ENCODE data around the gene EXOC6B.

The EXOC6B gene

DNA sequence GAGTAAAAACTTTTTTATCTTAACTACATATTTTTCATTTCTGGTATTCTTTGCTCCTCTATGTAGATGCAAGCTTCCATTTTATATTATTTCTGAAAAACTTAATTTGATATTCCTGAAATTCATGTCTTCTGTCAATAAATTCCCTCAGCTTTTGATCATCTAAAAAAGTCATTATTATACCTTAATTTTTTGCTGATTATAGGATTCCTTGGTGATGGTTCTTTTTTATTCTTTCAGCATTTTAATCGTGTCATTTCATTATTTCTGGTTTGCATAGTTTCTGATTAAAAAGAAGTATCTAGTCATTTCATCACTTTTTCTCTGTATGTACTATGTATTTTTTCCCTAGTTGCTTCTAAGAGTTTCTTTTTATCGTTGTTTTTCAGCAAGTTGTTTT lies 436.4 kb downstream of the EXOC6B start:
- Histone ChIP-seq H3K27me3 (ENCODE audit: control insufficient read depth, insufficient read depth, low read length) (no peaks in the 10 kb centered on the region), H3K4me2 (ENCODE audit: low read length) (no peak overlapping the region), H3K4me3 (ENCODE audit: low read depth, low read length) (no peak overlapping the region), H3K79me2 (no peaks in the 10 kb centered on the region), H3K27ac (no peak overlapping the region), H3K36me3 (ENCODE audit: control insufficient read depth, insufficient read depth, low read length) (no peaks in the 10 kb centered on the region), H3K9ac (no peak overlapping the region), H3K9me3 (ENCODE audit: control insufficient read depth, low read length) (no peaks in the 10 kb centered on the region), H2AFZ (no peak overlapping the region), H3K4me1 (no peaks in the 10 kb centered on the region)
- TF ChIP-seq, protein P1, sequence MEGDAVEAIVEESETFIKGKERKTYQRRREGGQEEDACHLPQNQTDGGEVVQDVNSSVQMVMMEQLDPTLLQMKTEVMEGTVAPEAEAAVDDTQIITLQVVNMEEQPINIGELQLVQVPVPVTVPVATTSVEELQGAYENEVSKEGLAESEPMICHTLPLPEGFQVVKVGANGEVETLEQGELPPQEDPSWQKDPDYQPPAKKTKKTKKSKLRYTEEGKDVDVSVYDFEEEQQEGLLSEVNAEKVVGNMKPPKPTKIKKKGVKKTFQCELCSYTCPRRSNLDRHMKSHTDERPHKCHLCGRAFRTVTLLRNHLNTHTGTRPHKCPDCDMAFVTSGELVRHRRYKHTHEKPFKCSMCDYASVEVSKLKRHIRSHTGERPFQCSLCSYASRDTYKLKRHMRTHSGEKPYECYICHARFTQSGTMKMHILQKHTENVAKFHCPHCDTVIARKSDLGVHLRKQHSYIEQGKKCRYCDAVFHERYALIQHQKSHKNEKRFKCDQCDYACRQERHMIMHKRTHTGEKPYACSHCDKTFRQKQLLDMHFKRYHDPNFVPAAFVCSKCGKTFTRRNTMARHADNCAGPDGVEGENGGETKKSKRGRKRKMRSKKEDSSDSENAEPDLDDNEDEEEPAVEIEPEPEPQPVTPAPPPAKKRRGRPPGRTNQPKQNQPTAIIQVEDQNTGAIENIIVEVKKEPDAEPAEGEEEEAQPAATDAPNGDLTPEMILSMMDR (IDR thresholded peaks at IDR 0.05): no peak

DNA sequence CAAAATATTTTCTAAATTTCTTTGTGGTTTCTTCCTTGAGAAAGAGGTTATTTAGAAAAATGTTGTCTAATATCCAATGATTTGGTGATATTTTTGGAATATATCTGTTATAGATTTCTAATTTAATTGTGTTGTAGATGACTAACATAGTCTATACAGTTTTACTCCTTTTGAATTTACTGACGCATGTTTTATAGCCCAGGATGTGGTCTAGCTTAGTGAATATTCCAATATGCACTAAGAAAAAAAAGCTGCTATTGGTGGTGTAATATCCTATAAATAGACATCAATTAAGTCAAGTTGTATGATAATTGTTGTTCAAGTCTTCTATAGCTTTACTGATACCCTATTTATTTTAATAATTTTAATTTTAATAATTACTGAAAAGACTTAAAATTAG lies 437.6 kb downstream of the EXOC6B start:
- Histone ChIP-seq H3K4me3 (ENCODE audit: low read depth, low read length) (no peak overlapping the region), H3K9me3 (ENCODE audit: control insufficient read depth, low read length) (no peaks in the 10 kb centered on the region), H3K4me1 (no peaks in the 10 kb centered on the region), H3K79me2 (no peaks in the 10 kb centered on the region), H3K27ac (no peak overlapping the region), H3K36me3 (ENCODE audit: control insufficient read depth, insufficient read depth, low read length) (no peaks in the 10 kb centered on the region), H3K27me3 (ENCODE audit: control insufficient read depth, insufficient read depth, low read length) (no peaks in the 10 kb centered on the region), H3K9ac (no peak overlapping the region), H2AFZ (no peak overlapping the region), H3K4me2 (ENCODE audit: low read length) (no peak overlapping the region)
- TF ChIP-seq, protein P1 (IDR thresholded peaks at IDR 0.05): no peak

DNA sequence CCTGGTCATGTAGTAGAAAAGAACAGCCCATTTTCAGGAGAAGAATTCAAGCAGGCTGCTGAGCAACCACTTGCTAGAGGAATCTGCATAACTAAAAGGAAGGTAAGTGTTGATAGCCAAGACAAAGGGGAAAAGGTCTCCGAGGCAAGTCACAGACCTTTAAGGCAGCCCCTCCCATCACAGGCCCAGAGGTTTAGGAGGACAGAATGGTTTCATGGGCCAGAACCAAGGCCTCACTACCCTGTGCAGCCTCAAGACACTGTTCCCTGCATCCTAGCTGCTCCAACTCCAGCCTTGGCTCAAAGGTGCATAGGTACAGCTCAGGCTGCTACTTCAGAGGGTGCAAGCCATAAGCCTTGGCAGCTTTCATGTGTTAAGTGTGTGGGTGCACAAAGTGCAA lies 439.5 kb downstream of the EXOC6B start:
- no peaks in the 10 kb centered on the region for H3K79me2 ChIP-seq
- no peaks in the 10 kb centered on the region for H3K4me1 ChIP-seq
- H3K36me3 ChIP-seq (ENCODE audit: control insufficient read depth, insufficient read depth, low read length): no peaks in the 10 kb centered on the region
- no peak overlapping the region for H3K27ac ChIP-seq
- TF ChIP-seq, protein P1 (IDR thresholded peaks at IDR 0.05): no peak
- H3K9ac ChIP-seq: no peak overlapping the region
- H3K27me3 ChIP-seq (ENCODE audit: control insufficient read depth, insufficient read depth, low read length): no peaks in the 10 kb centered on the region
- H3K4me2 ChIP-seq (ENCODE audit: low read length): no peak overlapping the region
- no peak overlapping the region for H3K4me3 ChIP-seq (ENCODE audit: low read depth, low read length)
- no peaks in the 10 kb centered on the region for H3K9me3 ChIP-seq (ENCODE audit: control insufficient read depth, low read length)
- H2AFZ ChIP-seq: no peak overlapping the region

DNA sequence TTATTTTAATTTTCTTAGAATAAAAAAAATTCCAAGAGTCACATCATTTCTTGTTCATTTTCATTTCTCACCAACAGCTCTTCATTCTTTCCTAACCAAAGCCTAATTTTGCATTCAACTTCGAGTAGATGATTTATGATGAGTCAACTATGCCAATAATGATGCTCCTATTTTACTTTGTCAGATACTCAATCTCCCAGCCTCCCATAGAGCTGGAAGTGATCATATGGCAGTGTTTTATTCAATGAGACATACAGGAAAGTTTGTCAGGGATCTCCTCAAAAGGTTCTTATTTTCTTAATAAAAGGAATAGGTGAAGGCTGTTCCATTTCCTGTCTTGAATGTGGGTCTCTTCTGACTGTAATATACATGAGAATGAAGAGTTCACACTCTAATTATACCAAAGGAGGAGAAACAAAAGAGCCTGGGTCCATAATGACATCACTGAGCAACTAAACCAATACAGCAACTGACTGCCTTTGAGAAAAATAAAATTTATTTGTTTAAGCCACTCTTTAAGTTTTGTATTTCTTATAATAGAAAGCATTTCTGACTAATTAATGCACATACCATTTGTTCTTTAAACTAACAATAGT lies 447.0 kb downstream of the EXOC6B start:
- Histone ChIP-seq H3K79me2 (no peaks in the 10 kb centered on the region), H3K27ac (no peak overlapping the region), H2AFZ (no peak overlapping the region), H3K4me3 (ENCODE audit: low read depth, low read length) (no peak overlapping the region), H3K27me3 (ENCODE audit: control insufficient read depth, insufficient read depth, low read length) (no peaks in the 10 kb centered on the region), H3K4me1 (no peaks in the 10 kb centered on the region), H3K9ac (no peak overlapping the region), H3K36me3 (ENCODE audit: control insufficient read depth, insufficient read depth, low read length) (no peaks in the 10 kb centered on the region), H3K9me3 (ENCODE audit: control insufficient read depth, low read length) (no peaks in the 10 kb centered on the region), H3K4me2 (ENCODE audit: low read length) (no peak overlapping the region)
- TF ChIP-seq, protein P1 (IDR thresholded peaks at IDR 0.05): no peak

DNA sequence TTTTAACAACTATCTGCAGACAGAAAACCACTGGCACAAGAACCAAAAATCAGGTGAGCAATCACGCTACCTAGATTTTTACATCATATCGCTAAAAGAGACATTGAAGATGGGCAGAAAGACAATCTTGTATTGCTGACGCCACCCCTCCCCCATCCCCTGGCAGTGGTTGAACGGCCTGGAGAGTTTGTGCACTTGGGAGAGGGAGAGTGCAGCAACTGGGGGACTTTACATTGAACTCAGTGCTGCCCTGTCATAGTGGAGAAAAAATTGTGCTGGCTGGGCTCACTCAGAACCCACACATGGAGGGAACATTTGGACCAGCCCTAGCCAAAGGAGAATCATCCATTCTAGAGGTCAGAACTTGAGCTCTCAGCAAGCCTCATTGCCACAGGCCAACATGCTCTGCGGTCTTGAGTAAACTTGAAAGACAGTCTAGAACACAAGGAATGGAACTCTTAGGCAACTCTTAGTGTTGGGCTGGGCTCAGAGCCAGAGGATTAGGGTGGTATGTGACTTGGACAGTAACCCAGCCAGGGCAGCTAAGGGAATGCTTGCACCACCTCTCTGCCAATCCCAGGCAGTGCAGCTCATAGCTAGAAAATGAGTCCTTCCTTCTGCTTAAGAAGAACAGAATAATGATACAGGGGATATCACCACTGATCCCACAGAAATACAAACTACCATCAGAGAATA lies 458.2 kb downstream of the EXOC6B start:
- H3K9ac ChIP-seq: no peak overlapping the region
- TF ChIP-seq, protein P1 (IDR thresholded peaks at IDR 0.05): no peak
- H3K36me3 ChIP-seq (ENCODE audit: control insufficient read depth, insufficient read depth, low read length): no peaks in the 10 kb centered on the region
- H3K9me3 ChIP-seq (ENCODE audit: control insufficient read depth, low read length): no peaks in the 10 kb centered on the region
- H2AFZ ChIP-seq: no peak overlapping the region
- no peaks in the 10 kb centered on the region for H3K4me1 ChIP-seq
- H3K79me2 ChIP-seq: no peaks in the 10 kb centered on the region
- H3K4me3 ChIP-seq (ENCODE audit: low read depth, low read length): no peak overlapping the region
- no peak overlapping the region for H3K4me2 ChIP-seq (ENCODE audit: low read length)
- no peaks in the 10 kb centered on the region for H3K27me3 ChIP-seq (ENCODE audit: control insufficient read depth, insufficient read depth, low read length)
- H3K27ac ChIP-seq: no peak overlapping the region

All from parathyroid adenoma (tissue), 2 donors.